Nasal cavity respiratory epithelium epithelial cell of viscerocranial mucosa (primary cell): Measurements from ENCODE around the gene PARP4. TPM values are rescaled to one million over a fixed set of nuclear protein-coding genes. Genes with fewer than 3 reads are reported as not detected.

Experiments
- total RNA-seq: library from RNA; depleted of rRNA; stranded (reverse); fragments of >200 nt; gene quantifications from 2 replicates; pipeline ENCODE4 v1.2.3, GENCODE V29; 2014

PARP4 gene
- total RNA-seq = 7.2 and 44.5 TPM in 2 replicates

DNA sequence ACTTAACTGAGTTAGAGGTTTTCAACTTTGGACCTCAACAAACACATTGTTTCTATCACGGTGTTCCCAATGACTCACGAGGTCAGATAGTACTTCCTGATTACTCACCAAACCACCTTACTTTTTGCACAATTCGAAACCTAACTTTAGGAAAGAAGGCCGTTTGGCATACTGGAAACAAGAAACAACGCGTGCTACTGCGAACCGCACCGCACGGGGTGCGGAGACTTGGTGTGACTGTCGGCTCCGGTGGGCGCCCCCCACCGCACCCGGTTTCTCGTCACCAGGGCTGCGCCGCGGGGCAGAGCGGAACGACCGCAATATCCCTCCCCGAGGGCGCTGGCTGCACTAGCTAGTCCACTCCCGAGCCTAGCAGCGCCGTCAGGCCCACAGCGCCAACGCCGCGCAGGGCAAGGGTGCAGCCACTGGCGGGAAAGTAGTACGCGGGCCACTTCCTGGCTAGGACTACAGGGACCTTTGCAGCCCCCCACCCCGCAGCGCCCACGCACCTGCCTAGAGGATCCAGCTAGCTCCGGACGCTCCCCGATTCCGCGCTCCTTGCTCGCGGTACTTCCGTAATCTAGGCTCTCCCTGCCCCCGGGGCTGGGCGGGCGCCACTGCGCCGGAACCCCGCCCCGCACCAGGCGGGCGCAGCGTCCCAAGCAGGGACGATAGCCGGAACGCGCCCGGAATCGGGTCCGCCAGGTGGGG lies at the start of gene PARP4:
Gene PARP4 (minus strand): TSS at position 582 of the 711 bp plus-strand sequence. CDS start 9,002 bp downstream, outside the sequence.

Other genes starting within 250 kb of the PARP4 start
- gene C1QTNF9, start 203.2 kb downstream of the PARP4 start, total RNA-seq = not detected in 2 replicates
- 2.1 and 2.4 TPM in 2 replicates for gene ATP12A, start 167.6 kb upstream of the PARP4 start, total RNA-seq